B cell (primary cell): ENCODE results near the gene KLHL11. TPM values are rescaled to one million over a fixed set of nuclear protein-coding genes. Genes with fewer than 3 reads are reported as not detected.

Experiments used
- ATAC-seq: fragments of 200-7000 bp; cut with Tn5 transposase; one replicate; pipeline ENCODE4 v1.10.0; 2021; ENCODE audit warnings: low read depth, mild to moderate bottlenecking, moderate number of reproducible peaks, moderate library complexity
- CTCF ChIA-PET: fragments of 350-600 bp; sonication (Branson Sonifier 250); formaldehyde crosslinking; loops from one replicate; lab custom pipeline; 2021; ENCODE audit warnings: antibody characterized with exemption, inconsistent platforms; lab: Charles Lee
- POLR2A ChIA-PET: fragments of 350-600 bp; sonication (Branson Sonifier 250); formaldehyde crosslinking; loops from one replicate; lab custom pipeline; 2021; ENCODE audit warnings: antibody characterized with exemption; lab: Charles Lee
- DNase-seq: peaks from one replicate; pipeline ENCODE4 v3.0.0; 2013
- H2AFZ ChIP-seq: 2 replicates; pipeline ENCODE4 v1.6.1; 2012; ENCODE audit warnings: mild to moderate bottlenecking, low read depth, low read length; ENCODE audit not compliant: insufficient read depth, poor library complexity, severe bottlenecking
- H3K27ac ChIP-seq, 2 donors: 1 replicate in 1 of 2; 2 replicates in 1 of 2; pipeline ENCODE4 v1.5.1; 2012 to 2013; ENCODE audit warnings: low read length in 2 of 2, mild to moderate bottlenecking in 2 of 2, moderate library complexity in 1 of 2
- H3K27me3 ChIP-seq, 4 experiments: fragments of 200-600 bp in 1 of 4; sonication (generic) in 1 of 4; replicated peaks in 1 of 4; 1 replicate in 2 of 4; 2 replicates in 2 of 4; pipeline versions ENCODE4 v1.6.1 to v1.7.0; 2013 to 2016; ENCODE audit warnings: low read length in 3 of 4, mild to moderate bottlenecking in 2 of 4, mixed read lengths in 1 of 4, moderate library complexity in 1 of 4; ENCODE audit not compliant: insufficient read depth in 4 of 4, control insufficient read depth in 3 of 4; ENCODE audit errors: control extremely low read depth in 1 of 4
- H3K36me3 ChIP-seq, 2 experiments: replicated peaks in 1 of 2; 1 replicate in 1 of 2; 2 replicates in 1 of 2; pipeline versions ENCODE4 v1.6.1 to v1.7.1; 2013; ENCODE audit warnings: low read length in 1 of 2; ENCODE audit not compliant: insufficient read depth in 2 of 2, control insufficient read depth in 1 of 2; ENCODE audit errors: control extremely low read depth in 1 of 2, extremely low read depth in 1 of 2
- H3K4me1 ChIP-seq, 2 donors: fragments of 200-600 bp in 1 of 2; sonication (generic) in 1 of 2; 1 replicate in 1 of 2; 2 replicates in 1 of 2; pipeline versions ENCODE4 v1.5.1 to v1.6.1; 2013 to 2017; ENCODE audit warnings: low read length in 2 of 2; ENCODE audit not compliant: control insufficient read depth in 2 of 2, insufficient read depth in 2 of 2
- H3K4me2 ChIP-seq: replicated peaks from 2 replicates; pipeline ENCODE3; 2012; ENCODE audit warnings: mild to moderate bottlenecking, low read depth, low read length; ENCODE audit not compliant: poor library complexity, severe bottlenecking
- H3K4me3 ChIP-seq, 5 experiments: fragments of 200-600 bp in 1 of 5; sonication (generic) in 1 of 5; 1 replicate in 3 of 5; 2 replicates in 2 of 5; pipeline versions ENCODE4 v1.5.1 to v1.7.0; 2011 to 2016; ENCODE audit warnings: low read length in 4 of 5, mild to moderate bottlenecking in 4 of 5, low read depth in 2 of 5, control low read depth in 1 of 5, moderate library complexity in 1 of 5; ENCODE audit not compliant: insufficient read depth in 1 of 5; ENCODE audit errors: control extremely low read depth in 1 of 5, extremely low read depth in 1 of 5
- H3K79me2 ChIP-seq: fragments of 200-600 bp; sonication (generic); one replicate; pipeline ENCODE4 v1.6.0; 2016; ENCODE audit warnings: low read length; ENCODE audit not compliant: control insufficient read depth, insufficient read depth
- H3K9ac ChIP-seq: fragments of 200-600 bp; sonication (generic); 2 replicates; pipeline ENCODE4 v1.6.1; 2017; ENCODE audit warnings: mild to moderate bottlenecking, low read length, moderate library complexity
- H3K9me3 ChIP-seq, 3 donors: one replicate each; pipeline versions ENCODE4 v1.6.1 to v1.7.1; 2013; ENCODE audit warnings: low read length in 2 of 3; ENCODE audit not compliant: control insufficient read depth in 2 of 3, insufficient read depth in 1 of 3; ENCODE audit errors: control extremely low read depth in 1 of 3
- H4K20me1 ChIP-seq: 2 replicates; pipeline ENCODE4 v1.6.0; 2012; ENCODE audit warnings: mild to moderate bottlenecking, low read length; ENCODE audit not compliant: insufficient read depth, control insufficient read depth, poor library complexity, severe bottlenecking
- H3K27ac Mint-ChIP-seq: one replicate; pipeline ENCODE4 v1.8.0; 2021; ENCODE audit warnings: mixed read lengths
- H3K27me3 Mint-ChIP-seq: one replicate; pipeline ENCODE4 v1.8.0; 2021; ENCODE audit warnings: mixed read lengths
- H3K4me1 Mint-ChIP-seq: one replicate; pipeline ENCODE4 v1.8.0; 2021; ENCODE audit warnings: mixed read lengths
- H3K4me3 Mint-ChIP-seq: one replicate; pipeline ENCODE4 v1.8.0; 2021; ENCODE audit warnings: mixed read lengths
- H3K9me3 Mint-ChIP-seq: one replicate; pipeline ENCODE4 v1.8.0; 2022; ENCODE audit warnings: mixed read lengths; ENCODE audit not compliant: insufficient read depth
- EZH2 ChIP-seq: IDR thresholded peaks from 2 replicates; pipeline ENCODE4 v1.6.1; 2012; ENCODE audit warnings: borderline replicate concordance, low read depth, mild to moderate bottlenecking, moderate library complexity, low read length; ENCODE audit not compliant: insufficient read depth, poor library complexity, severe bottlenecking
- WGBS: methylation state at CpG from one replicate; pipeline ENCODE4 v1.1.5; 2013; ENCODE audit warnings: missing lambda C conversion rate; ENCODE audit not compliant: insufficient coverage; 5-methylcytosine and 5-hydroxymethylcytosine counted together
- intact Hi-C: fragments of 100-400 bp; cut with micrococcal nuclease; formaldehyde crosslinking; loops from one replicate; pipeline ENCODE4 v1.10.0; 2022
- polyA plus RNA-seq: library from polyadenylated mRNA; depleted of rRNA; stranded (reverse); fragments of >200 nt; gene quantifications from 2 replicates; pipeline ENCODE4 v1.2.3, GENCODE V29; 2012
- total RNA-seq, 2 donors: library from RNA; stranded (reverse); fragments of 120-200 nt in 1 of 2; gene quantifications; 1 replicate in 1 of 2; 2 replicates in 1 of 2; pipeline versions ENCODE4 v1.2.3 to v1.2.4, GENCODE V29; 2013 to 2022
- TF ChIP-seq, protein P1 (sequence below): fragments of 200-600 bp; IDR thresholded peaks from one replicate; pipeline ENCODE4 v1.8.0; 2022; ENCODE audit warnings: antibody characterized with exemption, mild to moderate bottlenecking

KLHL11 gene
- total and polyA plus RNA-seq, 2 donors (not counting 1 experiment from before 2014, with no cell fraction given), result 4.2 to 18.7 TPM

DNA sequence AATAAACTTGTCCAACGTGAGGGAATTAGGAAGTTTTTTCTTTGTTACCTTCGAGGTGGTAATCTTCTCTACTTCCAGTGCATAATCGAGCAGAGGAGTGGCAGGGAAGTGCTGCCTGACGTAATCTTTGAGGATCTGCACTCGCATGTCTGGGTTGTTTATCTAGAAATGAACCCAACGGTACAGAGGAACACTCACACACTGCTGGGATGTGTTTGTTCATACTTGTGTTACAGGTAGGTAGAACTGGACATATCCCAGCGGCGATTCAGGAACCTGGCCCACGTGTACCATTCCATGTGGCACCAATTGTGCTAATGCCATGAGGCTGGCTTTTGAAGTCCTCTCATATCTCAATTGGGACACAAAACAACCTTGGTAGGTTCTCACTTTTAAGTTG is 4.2 kb upstream of the KLHL11 start:
- H3K4me3 ChIP-seq, result no peak overlapping the region
- H3K27me3 ChIP-seq, result no peaks in the 10 kb centered on the region
- H3K27me3 Mint-ChIP-seq, result no peaks in the 10 kb centered on the region
- H3K79me2 ChIP-seq, result peaks cover 14% of the 10 kb centered on the region
- CTCF ChIA-PET, result no interaction called here
- TF ChIP-seq, protein P1, sequence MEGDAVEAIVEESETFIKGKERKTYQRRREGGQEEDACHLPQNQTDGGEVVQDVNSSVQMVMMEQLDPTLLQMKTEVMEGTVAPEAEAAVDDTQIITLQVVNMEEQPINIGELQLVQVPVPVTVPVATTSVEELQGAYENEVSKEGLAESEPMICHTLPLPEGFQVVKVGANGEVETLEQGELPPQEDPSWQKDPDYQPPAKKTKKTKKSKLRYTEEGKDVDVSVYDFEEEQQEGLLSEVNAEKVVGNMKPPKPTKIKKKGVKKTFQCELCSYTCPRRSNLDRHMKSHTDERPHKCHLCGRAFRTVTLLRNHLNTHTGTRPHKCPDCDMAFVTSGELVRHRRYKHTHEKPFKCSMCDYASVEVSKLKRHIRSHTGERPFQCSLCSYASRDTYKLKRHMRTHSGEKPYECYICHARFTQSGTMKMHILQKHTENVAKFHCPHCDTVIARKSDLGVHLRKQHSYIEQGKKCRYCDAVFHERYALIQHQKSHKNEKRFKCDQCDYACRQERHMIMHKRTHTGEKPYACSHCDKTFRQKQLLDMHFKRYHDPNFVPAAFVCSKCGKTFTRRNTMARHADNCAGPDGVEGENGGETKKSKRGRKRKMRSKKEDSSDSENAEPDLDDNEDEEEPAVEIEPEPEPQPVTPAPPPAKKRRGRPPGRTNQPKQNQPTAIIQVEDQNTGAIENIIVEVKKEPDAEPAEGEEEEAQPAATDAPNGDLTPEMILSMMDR, result no peak
- no peak for TF ChIP-seq EZH2
- intact Hi-C loops, result no loop called here
- POLR2A ChIA-PET, result no interaction called here
- no peak overlapping the region for H3K4me3 Mint-ChIP-seq
- H3K4me2 ChIP-seq, result no peak overlapping the region
- H3K9ac ChIP-seq, result no peak overlapping the region
- H3K9me3 ChIP-seq, result no peaks in the 10 kb centered on the region
- peaks cover 6% of the 10 kb centered on the region for H3K4me1 Mint-ChIP-seq
- H3K36me3 ChIP-seq, result peaks cover 0 to 43% of the 10 kb centered on the region in 2 experiments
- peaks cover 4 to 5% of the 10 kb centered on the region in 2 donors for H3K4me1 ChIP-seq
- DNase-seq (no peak), ATAC-seq (no peak)
- no peak overlapping the region for H2AFZ ChIP-seq
- H3K27ac ChIP-seq, result no peak overlapping the region
- no peak overlapping the region for H3K27ac Mint-ChIP-seq
- no peaks in the 10 kb centered on the region for H3K9me3 Mint-ChIP-seq
- H4K20me1 ChIP-seq, result peaks cover 2% of the 10 kb centered on the region
- WGBS, result 95% methylated on average over 9 of the region's 9 CpGs

DNA sequence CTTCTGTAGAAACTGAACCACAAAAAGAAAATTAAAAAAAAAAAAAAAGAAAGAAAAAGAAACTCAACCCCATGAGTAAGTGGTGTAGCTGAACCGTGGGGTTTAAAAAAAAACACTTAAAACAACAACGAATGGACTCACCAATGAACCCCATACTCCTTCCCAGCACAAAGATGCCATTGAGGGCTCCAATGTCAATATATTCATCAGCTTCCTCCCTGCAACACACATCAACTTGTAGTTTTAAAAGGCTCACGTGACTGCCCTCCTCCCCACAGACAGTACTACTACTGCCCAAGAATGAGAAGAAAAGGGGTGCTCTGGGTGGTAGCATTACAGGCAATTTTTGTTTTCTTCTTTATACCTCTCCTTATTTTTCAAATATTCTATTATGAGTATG is 3.3 kb upstream of the KLHL11 start:
- Histone ChIP-seq H3K4me1 (peaks cover 12 to 14% of the 10 kb centered on the region in 2 donors), H3K27me3 (no peaks in the 10 kb centered on the region), H3K9me3 (no peaks in the 10 kb centered on the region), H2AFZ (no peak overlapping the region), H3K9ac (no peak overlapping the region), H4K20me1 (peaks cover 11% of the 10 kb centered on the region), H3K27ac (no peak overlapping the region), H3K36me3 (peaks cover 0 to 38% of the 10 kb centered on the region in 2 experiments), H3K79me2 (peaks cover 22% of the 10 kb centered on the region), H3K4me2 (no peak overlapping the region), H3K4me3 (no peak overlapping the region)
- 80% methylated on average over 1 of the region's 3 CpGs for WGBS
- DNase-seq (no peak), ATAC-seq (no peak)
- H3K27ac Mint-ChIP-seq, result no peak overlapping the region
- no peak overlapping the region for H3K4me3 Mint-ChIP-seq
- ChIA-PET CTCF (interaction anchor here (0.6 to 0.8 kb wide), 2 partner anchors 69 to 199 kb away, joined by 3 to 4 read pairs; no protein-coding TSS in a partner anchor), POLR2A (no interaction called here)
- intact Hi-C loops, result no loop called here
- TF ChIP-seq, protein P1, result no peak
- TF ChIP-seq EZH2, result no peak
- H3K4me1 Mint-ChIP-seq, result peaks cover 6% of the 10 kb centered on the region
- H3K27me3 Mint-ChIP-seq, result no peaks in the 10 kb centered on the region
- no peaks in the 10 kb centered on the region for H3K9me3 Mint-ChIP-seq
